Ecto neural progenitor cell (in vitro differentiated cells): Measurements from ENCODE around the gene LRRC27.

Experiments used
- DNase-seq: peaks from one replicate; pipeline ENCODE4 v3.0.0-alpha.2; 2018; ENCODE audit warnings: low spot score

The LRRC27 gene

GRCh38 chr10:132357286-132358058 lies 25.5 kb downstream of the LRRC27 start:
- no peak for DNase-seq

GRCh38 chr10:132359305-132360040 lies 27.5 kb downstream of the LRRC27 start:
- DNase-seq = no peak

GRCh38 chr10:132360766-132361447 lies 28.9 kb downstream of the LRRC27 start:
- DNase-seq = peak; percentile 70

- DNase-seq = no peak
Observed at GRCh38 chr10:132361581-132362101, 29.6 kb downstream of the LRRC27 start.

- no peak for DNase-seq
Observed at GRCh38 chr10:132362151-132362611, 30.2 kb downstream of the LRRC27 start.

GRCh38 chr10:132363376-132363775 lies 31.4 kb downstream of the LRRC27 start:
- DNase-seq = no peak

GRCh38 chr10:132363921-132364593 lies 32.1 kb downstream of the LRRC27 start:
- peak; percentile 95 for DNase-seq

- no peak for DNase-seq
Observed at GRCh38 chr10:132364594-132364970, 32.6 kb downstream of the LRRC27 start.

GRCh38 chr10:132365102-132365501 lies 33.1 kb downstream of the LRRC27 start:
- no peak for DNase-seq

GRCh38 chr10:132366006-132366405 lies 34.0 kb downstream of the LRRC27 start:
- DNase-seq = no peak

- no peak for DNase-seq
Observed at GRCh38 chr10:132366499-132366898, 34.5 kb downstream of the LRRC27 start.

- no peak for DNase-seq
Observed at GRCh38 chr10:132368391-132368790, 36.4 kb downstream of the LRRC27 start.

GRCh38 chr10:132368881-132369635 lies 37.1 kb downstream of the LRRC27 start:
- DNase-seq = no peak

GRCh38 chr10:132369636-132370185 lies 37.7 kb downstream of the LRRC27 start:
- DNase-seq = no peak

- DNase-seq = no peak
Observed at GRCh38 chr10:132370426-132371340, 38.7 kb downstream of the LRRC27 start.

- DNase-seq = no peak
Observed at GRCh38 chr10:132371641-132372081, 39.7 kb downstream of the LRRC27 start.

GRCh38 chr10:132372516-132373095 lies 40.6 kb downstream of the LRRC27 start:
- DNase-seq = no peak

- DNase-seq = no peak
Observed at GRCh38 chr10:132373241-132373955, 41.4 kb downstream of the LRRC27 start.

GRCh38 chr10:132374176-132374575 lies 42.2 kb downstream of the LRRC27 start:
- no peak for DNase-seq
